Gastroesophageal sphincter (tissue), 3 donors: ENCODE results near the gene ATP9A.

Experiments used
- EP300 ChIP-seq: sonication (generic); formaldehyde crosslinking; IDR thresholded peaks from one replicate; pipeline ENCODE4 v1.6.1; 2017; ENCODE audit warnings: antibody characterized with exemption, mild to moderate bottlenecking
- TF ChIP-seq, protein P1 (sequence below), 4 experiments: fragments of 200-600 bp in 2 of 4; fragments of 450-650 bp in 2 of 4; sonication (generic) in 1 of 4; IDR thresholded peaks; one replicate each; pipeline ENCODE4 v1.5.1; 2017 to 2019; ENCODE audit warnings: antibody characterized with exemption in 4 of 4, mild to moderate bottlenecking in 2 of 4, moderate library complexity in 2 of 4

GRCh38 chr20:51584116-51584515, 184.1 kb downstream of the ATP9A start:
- TF ChIP-seq, protein P1, sequence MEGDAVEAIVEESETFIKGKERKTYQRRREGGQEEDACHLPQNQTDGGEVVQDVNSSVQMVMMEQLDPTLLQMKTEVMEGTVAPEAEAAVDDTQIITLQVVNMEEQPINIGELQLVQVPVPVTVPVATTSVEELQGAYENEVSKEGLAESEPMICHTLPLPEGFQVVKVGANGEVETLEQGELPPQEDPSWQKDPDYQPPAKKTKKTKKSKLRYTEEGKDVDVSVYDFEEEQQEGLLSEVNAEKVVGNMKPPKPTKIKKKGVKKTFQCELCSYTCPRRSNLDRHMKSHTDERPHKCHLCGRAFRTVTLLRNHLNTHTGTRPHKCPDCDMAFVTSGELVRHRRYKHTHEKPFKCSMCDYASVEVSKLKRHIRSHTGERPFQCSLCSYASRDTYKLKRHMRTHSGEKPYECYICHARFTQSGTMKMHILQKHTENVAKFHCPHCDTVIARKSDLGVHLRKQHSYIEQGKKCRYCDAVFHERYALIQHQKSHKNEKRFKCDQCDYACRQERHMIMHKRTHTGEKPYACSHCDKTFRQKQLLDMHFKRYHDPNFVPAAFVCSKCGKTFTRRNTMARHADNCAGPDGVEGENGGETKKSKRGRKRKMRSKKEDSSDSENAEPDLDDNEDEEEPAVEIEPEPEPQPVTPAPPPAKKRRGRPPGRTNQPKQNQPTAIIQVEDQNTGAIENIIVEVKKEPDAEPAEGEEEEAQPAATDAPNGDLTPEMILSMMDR (IDR thresholded peaks at IDR 0.05): no peak
- TF ChIP-seq EP300: no peak
